Heart left ventricle (tissue), 16 donors: ENCODE data around the gene NRARP. TPM values are rescaled to one million over a fixed set of nuclear protein-coding genes. Genes with fewer than 3 reads are reported as not detected.

Source experiments
- ATAC-seq, 4 donors: fragments of 200-7000 bp; cut with Tn5 transposase; one replicate each; pipeline ENCODE4 v1.9.1; 2020 to 2022; ENCODE audit warnings: moderate library complexity in 4 of 4, mild to moderate bottlenecking in 3 of 4, moderate number of reproducible peaks in 1 of 4
- DNase-seq, 5 donors: peaks; one replicate each; pipeline ENCODE4 v3.0.0-alpha.2; 2020
- H3K27ac ChIP-seq, 12 donors: fragments of 200-600 bp; sonication (generic) in 4 of 12; one replicate each; pipeline versions ENCODE4 v1.5.0 to v1.8.0; 2016 to 2022; ENCODE audit warnings: mild to moderate bottlenecking in 2 of 12
- H3K27me3 ChIP-seq, 9 donors: fragments of 200-600 bp; sonication (generic) in 2 of 9; one replicate each; pipeline versions ENCODE4 v1.5.1 to v1.8.0; 2016 to 2022; ENCODE audit warnings: mild to moderate bottlenecking in 3 of 9
- H3K36me3 ChIP-seq, 9 donors: fragments of 200-600 bp; sonication (generic) in 2 of 9; one replicate each; pipeline versions ENCODE4 v1.5.0 to v1.8.0; 2018 to 2022; ENCODE audit warnings: mild to moderate bottlenecking in 2 of 9
- H3K4me1 ChIP-seq, 12 donors: fragments of 200-600 bp; sonication (generic) in 4 of 12; one replicate each; pipeline versions ENCODE4 v1.5.0 to v1.8.0; 2016 to 2022; ENCODE audit warnings: mild to moderate bottlenecking in 3 of 12
- H3K4me3 ChIP-seq, 12 donors: fragments of 200-600 bp; sonication (generic) in 4 of 12; one replicate each; pipeline versions ENCODE4 v1.5.0 to v1.8.0; 2017 to 2022; ENCODE audit warnings: mild to moderate bottlenecking in 9 of 12, moderate library complexity in 4 of 12
- H3K9me3 ChIP-seq, 12 donors: fragments of 200-600 bp; sonication (generic) in 4 of 12; one replicate each; pipeline versions ENCODE4 v1.5.0 to v1.8.0; 2016 to 2022; ENCODE audit warnings: mild to moderate bottlenecking in 1 of 12
- CTCF ChIP-seq, 12 donors: fragments of 200-600 bp; sonication (generic) in 4 of 12; IDR thresholded peaks; one replicate each; pipeline versions ENCODE4 v1.5.0 to v1.8.0; 2018 to 2022; ENCODE audit warnings: antibody characterized with exemption in 12 of 12, mild to moderate bottlenecking in 5 of 12
- POLR2A ChIP-seq, 2 donors: fragments of 450-650 bp; IDR thresholded peaks; one replicate each; pipeline ENCODE4 v1.6.1; 2017; ENCODE audit warnings: antibody characterized with exemption in 2 of 2, mild to moderate bottlenecking in 2 of 2, moderate library complexity in 2 of 2
- WGBS, 4 donors: extraction: QIAGEN DNeasy Blood & Tissue Kit in 2 of 4; methylation state at CpG; one replicate each; pipeline versions ENCODE4 v1.1.5 to v1.1.7; 2013 to 2018; 5-methylcytosine and 5-hydroxymethylcytosine counted together
- intact Hi-C, 10 donors: fragments of 100-400 bp; cut with DNase I; formaldehyde crosslinking; loops; one replicate each; pipeline versions ENCODE4 v1.11.1 to v1.14.2; 2022
- polyA plus RNA-seq, 2 donors: library from polyadenylated mRNA; stranded (reverse); fragments of 200-250 nt; gene quantifications; one replicate each; pipeline ENCODE4 v1.2.3, GENCODE V29; 2013
- total RNA-seq, 9 donors: library from RNA; depleted of rRNA in 2 of 9; stranded (reverse); fragments of >200 nt in 2 of 9; fragmentation: NEBNext Ultra II Directional in 3 of 9; extraction: Animal tissue kit (Norgen Biotek cat#: 25700) in 3 of 9; gene quantifications; one replicate each; pipeline versions ENCODE4 v1.1.0 to v1.2.4, GENCODE V29; 2016 to 2023
- donor health status: ischemic (EF 13 %, LVEDD 7.1; RV severe dilation, severe dysfunction).
- donor health status: healthy with polysubstance abuse.
- donor health status: DM: no; HTN: yes; CAD: no.
- donor health status: DM: no; HTN: no; CAD: no.
- donor health status: ischemic (EF 25% LVEDD 6.9; RV normal size, moderate dysfunction).
- donor health status: ischemic (EF 25% LVEDD 5.7; RV mildly dilated, moderate dysfunction).
- donor health status: healthy.
- donor health status: DM: yes; HTN: yes; CAD: no.
- donor health status: ischemic (EF 35%, LVEDD 5.7; RV mildly dilated, moderate dysfunction).
- donor health status: nonischemic (EF 11% LVEDD 7.7; RV severe dilation, severe dysfunction).
- donor health status: DM: yes; HTN: yes; CAD: no.
- donor health status: PGD.
- donor health status: ischemic (EF 29% LVEDD 5.4; RV normal size, mild dysfunction).
- donor health status: nonischemic (EF 23%, LVEDD 6.1; RV moderate dilation, normal function).

NRARP gene
- total and polyA plus RNA-seq, 11 donors, result 1.6 to 15.8 (median 9.3) TPM

DNA sequence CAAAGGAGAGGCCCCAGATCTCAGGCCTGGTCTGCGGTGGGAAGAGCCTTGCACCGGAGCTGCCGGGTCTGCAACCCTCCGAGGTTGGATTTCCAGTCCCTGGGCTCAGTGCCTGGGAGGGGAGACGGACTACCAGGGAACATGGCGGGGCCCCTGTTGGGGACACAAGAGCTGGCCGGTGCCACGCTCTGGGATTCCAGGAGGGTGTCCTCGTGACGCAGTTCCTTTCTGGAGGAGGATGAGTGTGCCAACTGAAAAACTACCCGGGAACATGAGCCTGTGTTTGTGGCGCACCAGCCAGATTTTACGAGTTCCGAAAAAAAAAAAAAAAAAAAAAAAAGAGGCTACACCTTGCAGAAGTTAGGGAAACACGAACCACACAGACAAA is 9.0 kb downstream of the NRARP start:
- intact Hi-C loops, result loop anchor here in 4 of 10 donors (5.0 to 10.0 kb wide), 4 partner anchors 114 to 234 kb away; no protein-coding TSS in a partner anchor
- peaks cover 0 to 3% (median 0%) of the 10 kb centered on the region in 12 donors for H3K9me3 ChIP-seq
- ATAC-seq (no peak), DNase-seq (peak in 2 of 5 donors; percentile 23 to 24)
- TF ChIP-seq POLR2A (IDR thresholded peaks at IDR 0.05) (no peak), CTCF (IDR thresholded peaks at IDR 0.05) (no peak)
- H3K27me3 ChIP-seq, result peaks cover 0 to 41% (median 14%) of the 10 kb centered on the region in 9 donors
- H3K4me1 ChIP-seq, result peaks cover 0 to 40% (median 21%) of the 10 kb centered on the region in 12 donors
- no peak overlapping the region for H3K27ac ChIP-seq
- no peaks in the 10 kb centered on the region for H3K36me3 ChIP-seq
- WGBS, 4 donors, result 74 to 85% (median 81%) methylated on average over 15 of the region's 15 CpGs
- H3K4me3 ChIP-seq, result no peak overlapping the region

DNA sequence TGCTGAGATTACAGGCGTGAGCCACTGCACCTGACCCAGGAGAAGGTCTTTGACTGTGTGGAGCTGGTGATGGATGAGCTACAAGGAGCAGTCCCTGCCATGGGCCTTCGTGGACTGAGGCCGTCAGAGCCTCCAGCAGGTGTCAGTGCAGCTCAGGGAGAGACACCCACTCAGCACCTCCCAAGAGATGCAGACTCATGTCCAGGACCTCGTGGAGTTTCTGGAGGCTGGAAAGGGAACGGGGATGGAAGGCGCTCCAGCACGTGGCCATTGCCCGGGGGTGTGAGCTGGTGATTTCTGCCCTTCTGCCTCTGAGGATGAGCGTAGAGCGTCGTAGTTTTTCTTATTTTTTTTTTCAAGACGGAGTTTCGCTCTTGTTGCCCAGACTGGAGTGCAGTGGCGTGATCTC is 15.1 kb downstream of the NRARP start:
- no peaks in the 10 kb centered on the region for H3K27me3 ChIP-seq
- peaks cover 0 to 13% (median 0%) of the 10 kb centered on the region in 12 donors for H3K4me1 ChIP-seq
- H3K4me3 ChIP-seq, result no peak overlapping the region
- TF ChIP-seq POLR2A (IDR thresholded peaks at IDR 0.05) (no peak), CTCF (IDR thresholded peaks at IDR 0.05) (peak; percentile 30 to 68 (median 52))
- no peak overlapping the region for H3K27ac ChIP-seq
- 41 to 53% (median 49%) methylated on average over 12 to 14 of the region's 14 CpGs for WGBS, 4 donors
- peaks cover 0 to 7% (median 0%) of the 10 kb centered on the region in 9 donors for H3K36me3 ChIP-seq
- DNase-seq (peak in 4 of 5 donors; percentile 38 to 58 (median 52)), ATAC-seq (peak; percentile 73 to 94 (median 90))
- H3K9me3 ChIP-seq, result peaks cover 0 to 8% (median 0%) of the 10 kb centered on the region in 12 donors
- intact Hi-C loops, result loop anchor here in 3 of 10 donors (2.0 to 10.0 kb wide), 2 partner anchors 158 to 238 kb away; no protein-coding TSS in a partner anchor

DNA sequence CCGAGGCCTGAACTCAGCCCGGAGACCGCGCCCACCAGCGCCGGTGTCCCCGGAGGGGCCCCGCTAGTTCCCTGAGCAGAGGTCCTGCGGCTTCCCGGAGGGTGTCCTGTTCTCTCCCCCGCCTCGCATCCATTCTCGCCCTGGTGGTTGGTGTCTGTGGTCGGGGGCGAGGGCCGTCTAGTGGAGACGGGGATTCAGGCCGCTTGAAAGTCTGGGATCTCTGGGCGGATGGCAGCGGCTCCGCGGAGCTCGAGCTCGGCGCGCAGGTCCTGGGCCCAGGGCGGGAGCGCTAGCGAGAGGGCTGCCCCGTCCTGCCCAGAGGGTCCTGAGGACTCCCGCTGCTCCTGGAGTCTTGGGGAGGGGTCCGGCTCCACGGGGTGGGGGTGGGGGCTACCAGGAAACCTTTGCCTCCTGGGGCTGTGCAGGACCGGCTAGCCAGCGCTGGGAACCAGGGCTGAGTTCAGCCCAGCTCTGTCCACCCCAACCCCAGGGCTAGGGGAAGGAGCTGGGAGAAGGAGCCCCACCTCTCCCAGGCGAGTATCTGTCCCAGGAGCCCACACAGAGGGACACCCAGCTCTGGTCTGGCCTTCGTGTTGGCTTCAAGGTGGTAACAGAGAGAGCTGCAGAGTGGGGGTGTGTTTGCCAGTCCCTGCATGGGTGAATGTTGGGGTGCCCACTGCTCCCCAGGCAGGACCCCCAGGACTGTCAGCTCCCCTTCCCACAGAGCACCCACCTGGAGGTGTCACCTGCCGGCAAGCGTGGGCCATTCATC is 20.5 kb downstream of the NRARP start:
- DNase-seq, result peak in 2 of 5 donors; percentile 6 to 26
- Histone ChIP-seq H3K4me1 (peaks cover 2 to 58% (median 25%) of the 10 kb centered on the region in 12 donors), H3K4me3 (peak overlapping the region in 4 of 12 donors; percentile 4 to 26 (median 14)), H3K27me3 (no peaks in the 10 kb centered on the region), H3K9me3 (peaks cover 0 to 8% (median 0%) of the 10 kb centered on the region in 12 donors), H3K27ac (peak overlapping the region in 1 of 12 donors; percentile 24), H3K36me3 (peaks cover 0 to 20% (median 17%) of the 10 kb centered on the region in 9 donors)
- TF ChIP-seq CTCF (IDR thresholded peaks at IDR 0.05), result no peak
- no peak for TF ChIP-seq POLR2A (IDR thresholded peaks at IDR 0.05)
- WGBS, 4 donors, result 72 to 87% (median 73%) methylated on average over 7 to 39 of the region's 39 CpGs
- no peak for ATAC-seq
- intact Hi-C loops, result loop anchor here in 3 of 10 donors (5.0 to 10.0 kb wide), 2 partner anchors 126 to 243 kb away; no protein-coding TSS in a partner anchor
